D341Med (cell line): Measurements from ENCODE around the gene SHISA9.

Source experiments
- DNase-seq: peaks from one replicate; pipeline ENCODE4 v3.0.0; 2012; ENCODE audit warnings: low spot score

SHISA9 gene

GRCh38 chr16:13181432-13181831, 280.0 kb downstream of the SHISA9 start:
- DNase-seq = no peak

- no peak for DNase-seq
Observed at GRCh38 chr16:13186813-13187212, 285.4 kb downstream of the SHISA9 start.

GRCh38 chr16:13189250-13189649, 287.9 kb downstream of the SHISA9 start:
- DNase-seq = no peak

GRCh38 chr16:13193721-13194120, 292.3 kb downstream of the SHISA9 start:
- DNase-seq = no peak

GRCh38 chr16:13194766-13195165, 293.4 kb downstream of the SHISA9 start:
- DNase-seq = no peak

- no peak for DNase-seq
Observed at GRCh38 chr16:13203725-13204124, 302.3 kb downstream of the SHISA9 start.

GRCh38 chr16:13205352-13205751, 304.0 kb downstream of the SHISA9 start:
- no peak for DNase-seq

GRCh38 chr16:13206606-13207005, 305.2 kb downstream of the SHISA9 start:
- DNase-seq = no peak

- no peak for DNase-seq
Observed at GRCh38 chr16:13207151-13207550, 305.8 kb downstream of the SHISA9 start.

GRCh38 chr16:13223666-13224065, 322.3 kb downstream of the SHISA9 start:
- DNase-seq = no peak

- DNase-seq = no peak
Observed at GRCh38 chr16:13229039-13229438, 327.6 kb downstream of the SHISA9 start.

GRCh38 chr16:13231365-13231764, 330.0 kb downstream of the SHISA9 start:
- DNase-seq = no peak

GRCh38 chr16:13234999-13235398, 333.6 kb downstream of the SHISA9 start:
- DNase-seq = no peak

- no peak for DNase-seq
Observed at GRCh38 chr16:13236308-13236707, 334.9 kb downstream of the SHISA9 start.

GRCh38 chr16:13238182-13238581, 336.8 kb downstream of the SHISA9 start:
- no peak for DNase-seq

- no peak for DNase-seq
Observed at GRCh38 chr16:13242201-13242600, 340.8 kb downstream of the SHISA9 start.

- DNase-seq = no peak
Observed at GRCh38 chr16:13244770-13245169, 343.4 kb downstream of the SHISA9 start.

- no peak for DNase-seq
Observed at GRCh38 chr16:13245713-13246377, 344.4 kb downstream of the SHISA9 start.

- DNase-seq = no peak
Observed at GRCh38 chr16:13254998-13255614, 353.7 kb downstream of the SHISA9 start.

- no peak for DNase-seq
Observed at GRCh38 chr16:13262270-13263090, 361.1 kb downstream of the SHISA9 start.

- no peak for DNase-seq
Observed at GRCh38 chr16:13264749-13265552, 363.6 kb downstream of the SHISA9 start.

GRCh38 chr16:13269359-13269758, 368.0 kb downstream of the SHISA9 start:
- DNase-seq = no peak
